Astrocyte (in vitro differentiated cells and primary cell): ENCODE measurements around the gene COL6A6.

ENCODE experiments used
- CTCF ChIP-seq: IDR thresholded peaks from 2 replicates; pipeline ENCODE4 v1.5.1; 2011; ENCODE audit warnings: low read depth, mild to moderate bottlenecking, inconsistent platforms, low read length, moderate library complexity; ENCODE audit not compliant: insufficient read depth
- EZH2 ChIP-seq: IDR thresholded peaks from 2 replicates; pipeline ENCODE4 v1.6.1; 2012; ENCODE audit warnings: mild to moderate bottlenecking, low read length, inconsistent platforms; ENCODE audit not compliant: insufficient read depth

- TF ChIP-seq EZH2 = no peak
- no peak for TF ChIP-seq CTCF
These were observed 11.1 kb downstream of the COL6A6 start for GRCh38 chr3:130528120-130528519.
